ENCODE results near the gene POLR1D. TPM values are rescaled to one million over a fixed set of nuclear protein-coding genes. Genes with fewer than 3 reads are reported as not detected.

The POLR1D gene, protein sequence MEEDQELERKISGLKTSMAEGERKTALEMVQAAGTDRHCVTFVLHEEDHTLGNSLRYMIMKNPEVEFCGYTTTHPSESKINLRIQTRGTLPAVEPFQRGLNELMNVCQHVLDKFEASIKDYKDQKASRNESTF
- total RNA-seq = 100 to 1,000 TPM; 132 to 142 TPM

- Mint-ChIP-seq H3K4me3 (peak within 1 kb of the TSS; percentile 94), H3K36me3 (ENCODE audit: low read depth) (peaks cover 35% of the 10 kb centered on the region), H3K27me3 (ENCODE audit: low read depth) (no peaks in the 10 kb centered on the region), H3K4me1 (ENCODE audit: low read depth) (peaks cover 55% of the 10 kb centered on the region), H3K27ac (peak within 1 kb of the TSS; percentile 89), H3K9me3 (no peaks in the 10 kb centered on the region)
- peak; percentile 89 for DNase-seq
- intact Hi-C loops (cut with micrococcal nuclease) = loop anchor here (1.0 to 10.0 kb wide), 8 partner anchors 44 to 1399 kb away; partner anchors contain the start of genes GSX1, PAN3, POMP and RNF6
- CTCF ChIA-PET = interaction anchor here (0.7 to 1.2 kb wide), 3 partner anchors 10 to 259 kb away, joined by 3 to 5 read pairs (median 3); no protein-coding TSS in a partner anchor
Measured at GRCh38 chr13:27621366-27622101, at the start of gene POLR1D. POLR1D (plus strand) TSS chr13:27621892; CDS start chr13:27621984, 92 bp downstream.

GRCh38 chr13:27572234-27572901 lies 49.3 kb upstream of the POLR1D start:
- Mint-ChIP-seq H3K4me1 (ENCODE audit: low read depth) (peaks cover 2% of the 10 kb centered on the region), H3K27ac (no peak overlapping the region), H3K36me3 (ENCODE audit: low read depth) (peaks cover 12% of the 10 kb centered on the region), H3K27me3 (ENCODE audit: low read depth) (no peaks in the 10 kb centered on the region), H3K9me3 (no peaks in the 10 kb centered on the region), H3K4me3 (no peak overlapping the region)
- CTCF ChIA-PET = interaction anchor here (0.6 kb wide), 1 partner anchor 145 kb away, joined by 3 read pairs; no protein-coding TSS in a partner anchor
- no peak for DNase-seq
- intact Hi-C loops (cut with micrococcal nuclease) = no loop called here

- Mint-ChIP-seq H3K27me3 (ENCODE audit: low read depth) (no peaks in the 10 kb centered on the region), H3K36me3 (ENCODE audit: low read depth) (peaks cover 12% of the 10 kb centered on the region), H3K9me3 (no peaks in the 10 kb centered on the region), H3K4me3 (no peak overlapping the region), H3K27ac (no peak overlapping the region), H3K4me1 (ENCODE audit: low read depth) (peaks cover 2% of the 10 kb centered on the region)
- CTCF ChIA-PET = interaction anchor here (0.6 to 0.7 kb wide), 2 partner anchors 22 to 144 kb away, joined by 3 read pairs; no protein-coding TSS in a partner anchor
- intact Hi-C loops (cut with micrococcal nuclease) = no loop called here
- no peak for DNase-seq
Measured at GRCh38 chr13:27573265-27573664, 48.4 kb upstream of the POLR1D start.

DNA sequence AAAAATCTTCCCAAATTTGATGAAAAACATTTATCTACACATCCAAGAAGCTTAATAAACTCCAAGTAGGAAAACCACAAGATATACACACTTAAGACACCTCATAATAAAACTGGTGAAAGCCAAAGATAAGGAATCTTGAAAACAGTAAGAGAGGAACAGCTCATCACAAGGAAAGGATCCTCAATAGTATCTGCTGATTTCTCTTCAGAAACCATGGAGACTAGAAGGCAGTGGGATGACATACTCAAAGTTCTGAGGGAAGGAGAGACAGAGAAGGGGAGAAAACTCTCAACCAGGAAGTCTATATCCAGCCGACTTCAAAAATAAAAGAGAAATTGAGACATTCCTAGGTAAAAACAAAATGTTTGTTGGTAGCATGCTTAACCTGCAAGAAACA lies 47.0 kb upstream of the POLR1D start:
- peaks cover 2% of the 10 kb centered on the region for H3K4me1 Mint-ChIP-seq (ENCODE audit: low read depth)
- H3K4me3 Mint-ChIP-seq = no peak overlapping the region
- intact Hi-C loops (cut with micrococcal nuclease) = loop anchor here (5.0 kb wide), 1 partner anchor 48 kb away; the partner anchor contains the start of genes LNX2 and POLR1D
- no peak overlapping the region for H3K27ac Mint-ChIP-seq
- peaks cover 11% of the 10 kb centered on the region for H3K36me3 Mint-ChIP-seq (ENCODE audit: low read depth)
- no peaks in the 10 kb centered on the region for H3K27me3 Mint-ChIP-seq (ENCODE audit: low read depth)
- H3K9me3 Mint-ChIP-seq = no peaks in the 10 kb centered on the region
- DNase-seq = no peak
- CTCF ChIA-PET = no interaction called here

GRCh38 chr13:27578121-27579030 lies 43.3 kb upstream of the POLR1D start:
- Mint-ChIP-seq H3K9me3 (no peaks in the 10 kb centered on the region), H3K4me3 (no peak overlapping the region), H3K27me3 (ENCODE audit: low read depth) (no peaks in the 10 kb centered on the region), H3K36me3 (ENCODE audit: low read depth) (peaks cover 14% of the 10 kb centered on the region), H3K4me1 (ENCODE audit: low read depth) (peaks cover 5% of the 10 kb centered on the region), H3K27ac (no peak overlapping the region)
- CTCF ChIA-PET = no interaction called here
- DNase-seq = no peak
- intact Hi-C loops (cut with micrococcal nuclease) = loop anchor here (5.0 kb wide), 1 partner anchor 44 kb away; the partner anchor contains the start of genes LNX2 and POLR1D

GRCh38 chr13:27583645-27584044 lies 38.0 kb upstream of the POLR1D start:
- intact Hi-C loops (cut with micrococcal nuclease) = no loop called here
- no peak overlapping the region for H3K4me3 Mint-ChIP-seq
- CTCF ChIA-PET = no interaction called here
- no peak overlapping the region for H3K27ac Mint-ChIP-seq
- peaks cover 3% of the 10 kb centered on the region for H3K9me3 Mint-ChIP-seq
- H3K27me3 Mint-ChIP-seq (ENCODE audit: low read depth) = no peaks in the 10 kb centered on the region
- DNase-seq = no peak
- peaks cover 4% of the 10 kb centered on the region for H3K36me3 Mint-ChIP-seq (ENCODE audit: low read depth)
- H3K4me1 Mint-ChIP-seq (ENCODE audit: low read depth) = peaks cover 23% of the 10 kb centered on the region

DNA sequence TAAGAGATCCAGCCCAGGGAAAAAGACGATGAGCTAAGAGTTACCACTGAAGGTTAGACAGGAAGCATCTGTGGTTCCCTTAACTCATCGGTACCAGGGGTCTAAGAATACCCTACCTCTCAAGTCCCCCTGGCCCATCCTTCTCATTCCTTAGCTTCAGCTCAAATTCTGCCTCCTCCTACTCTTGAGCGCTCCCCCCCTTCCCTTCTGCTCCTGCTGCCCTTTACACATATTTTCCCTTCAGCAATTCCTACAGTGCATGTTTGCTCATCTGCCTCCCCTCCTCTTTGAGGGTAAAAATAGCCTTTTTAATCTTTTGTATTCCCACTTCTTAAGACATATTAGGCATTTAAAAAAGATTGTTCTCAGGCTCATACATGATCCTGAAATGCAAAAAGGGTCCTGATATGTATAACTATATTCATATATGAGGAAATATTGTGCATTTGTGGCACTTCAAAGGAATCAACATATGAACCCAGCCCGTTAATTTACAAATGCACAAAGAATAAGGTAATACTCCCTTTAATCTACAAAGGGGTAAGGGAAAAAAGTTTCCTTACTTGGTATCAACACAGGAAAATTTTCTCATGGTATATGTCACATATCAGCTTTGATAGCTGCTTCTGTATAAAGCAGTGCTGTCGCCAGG lies 34.5 kb upstream of the POLR1D start:
- Mint-ChIP-seq H3K27ac (no peak overlapping the region), H3K27me3 (ENCODE audit: low read depth) (no peaks in the 10 kb centered on the region), H3K4me1 (ENCODE audit: low read depth) (peaks cover 23% of the 10 kb centered on the region), H3K9me3 (peaks cover 3% of the 10 kb centered on the region), H3K36me3 (ENCODE audit: low read depth) (no peaks in the 10 kb centered on the region), H3K4me3 (no peak overlapping the region)
- intact Hi-C loops (cut with micrococcal nuclease) = no loop called here
- CTCF ChIA-PET = interaction anchor here (0.7 kb wide), 1 partner anchor 155 kb away, joined by 4 read pairs; no protein-coding TSS in a partner anchor
- DNase-seq = no peak

GRCh38 chr13:27588405-27588804 lies 33.3 kb upstream of the POLR1D start:
- Mint-ChIP-seq H3K36me3 (ENCODE audit: low read depth) (no peaks in the 10 kb centered on the region), H3K27ac (no peak overlapping the region), H3K4me3 (no peak overlapping the region), H3K9me3 (peaks cover 3% of the 10 kb centered on the region), H3K27me3 (ENCODE audit: low read depth) (no peaks in the 10 kb centered on the region), H3K4me1 (ENCODE audit: low read depth) (peaks cover 17% of the 10 kb centered on the region)
- DNase-seq = no peak
- CTCF ChIA-PET = interaction anchor here (0.5 kb wide), 1 partner anchor 77 kb away, joined by 3 read pairs; no protein-coding TSS in a partner anchor
- intact Hi-C loops (cut with micrococcal nuclease) = no loop called here

DNA sequence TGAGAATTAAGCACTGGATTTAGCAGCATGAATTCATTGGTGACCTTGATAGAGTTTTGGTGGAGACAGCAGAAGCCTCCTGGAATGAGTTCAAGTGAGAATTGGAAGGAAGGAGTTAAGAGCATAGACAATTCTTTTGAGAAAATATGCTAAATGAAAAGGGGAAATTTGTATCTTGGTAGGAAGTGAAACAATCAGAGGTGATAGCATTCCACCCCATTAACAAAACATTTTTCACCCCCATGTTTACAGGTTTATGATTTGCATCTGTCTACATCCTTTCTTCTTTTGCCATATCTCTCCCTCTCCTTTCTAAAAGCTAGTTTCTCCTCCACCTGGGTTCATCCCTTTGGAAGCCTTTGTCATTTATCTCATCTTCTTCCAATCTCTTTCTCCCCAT lies 28.8 kb upstream of the POLR1D start:
- DNase-seq = no peak
- H3K27me3 Mint-ChIP-seq (ENCODE audit: low read depth) = no peaks in the 10 kb centered on the region
- CTCF ChIA-PET = interaction anchor here (0.7 kb wide), 1 partner anchor 334 kb away, joined by 6 read pairs; no protein-coding TSS in a partner anchor

DNA sequence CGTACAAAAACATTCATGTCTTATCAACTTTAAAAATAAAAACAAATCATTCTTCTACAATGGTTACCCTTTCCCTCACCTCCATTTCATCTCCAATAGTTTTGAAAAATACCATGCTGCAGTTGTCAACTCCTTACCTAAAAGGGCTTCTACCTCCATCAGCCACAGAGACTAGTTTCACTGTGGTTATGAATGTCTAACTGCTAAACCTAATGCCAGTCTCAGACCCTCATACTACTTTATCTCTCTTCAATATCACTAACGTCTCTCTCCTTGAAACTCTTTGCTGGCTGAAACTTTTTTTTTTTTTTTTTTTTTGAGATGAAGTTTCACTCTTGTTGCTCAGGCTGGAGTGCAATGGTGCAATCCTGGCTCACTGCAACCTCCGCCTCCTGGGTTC lies 28.4 kb upstream of the POLR1D start:
- Mint-ChIP-seq H3K4me1 (ENCODE audit: low read depth) (no peaks in the 10 kb centered on the region), H3K27me3 (ENCODE audit: low read depth) (no peaks in the 10 kb centered on the region), H3K9me3 (peaks cover 2% of the 10 kb centered on the region), H3K27ac (no peak overlapping the region), H3K36me3 (ENCODE audit: low read depth) (no peaks in the 10 kb centered on the region), H3K4me3 (no peak overlapping the region)
- intact Hi-C loops (cut with micrococcal nuclease) = no loop called here
- no peak for DNase-seq
- CTCF ChIA-PET = interaction anchor here (0.7 kb wide), 1 partner anchor 334 kb away, joined by 6 read pairs; no protein-coding TSS in a partner anchor

More for the DNA sequence above, 28.8 kb upstream of the POLR1D start:
- Mint-ChIP-seq H3K36me3 (ENCODE audit: low read depth) (no peaks in the 10 kb centered on the region), H3K4me3 (no peak overlapping the region), H3K27ac (no peak overlapping the region), H3K4me1 (ENCODE audit: low read depth) (peaks cover 2% of the 10 kb centered on the region), H3K9me3 (peaks cover 3% of the 10 kb centered on the region)
- intact Hi-C loops (cut with micrococcal nuclease) = no loop called here

DNA sequence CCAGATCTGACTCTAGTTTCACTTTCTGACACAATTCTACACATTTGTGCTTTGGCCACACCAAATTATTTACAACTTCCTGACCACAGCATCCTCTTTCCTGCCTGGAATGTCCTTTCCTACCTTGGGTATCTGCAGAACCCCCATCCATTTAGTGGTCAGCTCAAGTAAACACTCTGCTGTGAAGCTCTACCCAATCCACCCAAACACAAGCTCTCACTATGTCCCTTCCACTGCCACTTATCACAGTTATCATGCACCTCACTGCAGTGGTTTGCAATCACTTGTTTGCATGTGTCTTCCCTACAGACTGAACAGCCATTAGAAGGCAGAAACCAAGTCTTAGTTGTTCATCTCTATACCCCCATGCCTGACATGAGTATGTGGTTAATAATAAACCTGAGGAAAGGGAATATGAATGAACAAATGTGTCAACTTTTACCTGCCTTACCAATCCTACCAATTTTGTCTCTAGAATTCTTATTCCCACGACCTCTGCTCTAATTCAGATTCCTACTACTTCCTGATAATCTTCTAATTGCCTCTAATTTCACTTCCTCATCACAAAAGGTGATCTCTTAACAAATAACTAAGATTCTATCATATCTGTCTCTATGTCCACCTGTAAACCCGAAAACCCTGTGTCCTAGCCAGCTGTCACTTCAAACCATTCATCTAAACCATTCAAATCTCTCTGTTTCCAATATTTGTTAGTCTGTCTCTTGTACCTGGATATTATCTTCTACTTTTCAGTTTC lies 26.5 kb upstream of the POLR1D start:
- Mint-ChIP-seq H3K36me3 (ENCODE audit: low read depth) (no peaks in the 10 kb centered on the region), H3K9me3 (no peaks in the 10 kb centered on the region), H3K4me3 (no peak overlapping the region), H3K27me3 (ENCODE audit: low read depth) (no peaks in the 10 kb centered on the region), H3K27ac (no peak overlapping the region), H3K4me1 (ENCODE audit: low read depth) (peaks cover 4% of the 10 kb centered on the region)
- no peak for DNase-seq
- intact Hi-C loops (cut with micrococcal nuclease) = no loop called here
- CTCF ChIA-PET = no interaction called here

All from activated naive CD4-positive, alpha-beta T cell treated with anti-CD3 and anti-CD28 coated beads for 36 hours (primary cell).